HL-60 (cell line): ENCODE measurements around the gene MYPN.

ENCODE experiments used
- DNase-seq, 2 experiments: peaks; one replicate each; pipeline ENCODE4 v3.0.0-alpha.2; 2010 to 2020; ENCODE audit warnings: low read depth in 1 of 2, low spot score in 1 of 2
- H3K27ac ChIP-seq: fragments of 250-450 bp; sonication (Bioruptor Pico); replicated peaks from 2 replicates; pipeline ENCODE4 v1.5.1; 2020; ENCODE audit warnings: mild to moderate bottlenecking, moderate library complexity
- H3K27me3 ChIP-seq: fragments of 250-450 bp; sonication (Bioruptor Pico); 2 replicates; pipeline ENCODE4 v1.5.1; 2021; ENCODE audit warnings: mild to moderate bottlenecking, moderate library complexity; ENCODE audit not compliant: insufficient read depth, poor library complexity, severe bottlenecking
- H3K4me3 ChIP-seq: replicated peaks from 2 replicates; pipeline ENCODE4 v1.5.1; 2011; ENCODE audit warnings: mild to moderate bottlenecking, control low read depth, low read length; ENCODE audit not compliant: insufficient read depth
- GABPA ChIP-seq: IDR thresholded peaks from 2 replicates; pipeline ENCODE4 v1.6.1; 2012; ENCODE audit warnings: low read depth
- POLR2AphosphoS5 ChIP-seq: IDR thresholded peaks from 2 replicates; pipeline ENCODE4 v1.6.1; 2012; ENCODE audit warnings: low read depth
- SPI1 ChIP-seq: IDR thresholded peaks from 2 replicates; pipeline ENCODE4 v1.6.1; 2012; ENCODE audit warnings: low read depth, mild to moderate bottlenecking, borderline replicate concordance
- TF ChIP-seq, protein P1 (sequence below): IDR thresholded peaks from 2 replicates; pipeline ENCODE4 v1.6.1; 2012; ENCODE audit warnings: low read depth; ENCODE audit not compliant: insufficient replicate concordance
- TF ChIP-seq, protein P2 (sequence below): IDR thresholded peaks from one replicate; pipeline ENCODE4 v1.5.1; 2011; ENCODE audit warnings: low read length, control low read depth, inconsistent platforms; ENCODE audit not compliant: insufficient read depth

Gene MYPN

DNA sequence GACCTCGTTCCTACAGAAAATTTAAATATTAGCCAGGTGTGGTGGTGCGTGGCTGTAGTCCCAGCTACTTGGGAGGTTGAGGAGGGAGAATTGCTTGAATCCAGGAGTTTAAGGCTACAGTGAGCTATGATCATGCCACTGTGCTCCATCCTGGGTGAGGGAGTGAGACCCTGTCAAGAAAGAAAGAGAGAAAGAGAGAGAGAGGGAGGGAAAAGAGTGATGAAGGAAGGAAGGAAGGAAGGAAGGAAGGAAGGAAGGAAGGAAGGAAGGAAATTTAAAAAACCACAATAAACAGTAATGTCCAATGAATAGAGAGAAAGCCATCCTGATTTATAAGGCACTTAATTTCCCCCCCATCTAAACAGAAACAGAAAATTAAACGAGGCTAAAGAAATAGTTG lies 9.4 kb downstream of the MYPN start:
- Histone ChIP-seq H3K27ac (no peak overlapping the region), H3K27me3 (no peaks in the 10 kb centered on the region), H3K4me3 (no peak overlapping the region)
- TF ChIP-seq SPI1 = no peak
- TF ChIP-seq, protein P1, sequence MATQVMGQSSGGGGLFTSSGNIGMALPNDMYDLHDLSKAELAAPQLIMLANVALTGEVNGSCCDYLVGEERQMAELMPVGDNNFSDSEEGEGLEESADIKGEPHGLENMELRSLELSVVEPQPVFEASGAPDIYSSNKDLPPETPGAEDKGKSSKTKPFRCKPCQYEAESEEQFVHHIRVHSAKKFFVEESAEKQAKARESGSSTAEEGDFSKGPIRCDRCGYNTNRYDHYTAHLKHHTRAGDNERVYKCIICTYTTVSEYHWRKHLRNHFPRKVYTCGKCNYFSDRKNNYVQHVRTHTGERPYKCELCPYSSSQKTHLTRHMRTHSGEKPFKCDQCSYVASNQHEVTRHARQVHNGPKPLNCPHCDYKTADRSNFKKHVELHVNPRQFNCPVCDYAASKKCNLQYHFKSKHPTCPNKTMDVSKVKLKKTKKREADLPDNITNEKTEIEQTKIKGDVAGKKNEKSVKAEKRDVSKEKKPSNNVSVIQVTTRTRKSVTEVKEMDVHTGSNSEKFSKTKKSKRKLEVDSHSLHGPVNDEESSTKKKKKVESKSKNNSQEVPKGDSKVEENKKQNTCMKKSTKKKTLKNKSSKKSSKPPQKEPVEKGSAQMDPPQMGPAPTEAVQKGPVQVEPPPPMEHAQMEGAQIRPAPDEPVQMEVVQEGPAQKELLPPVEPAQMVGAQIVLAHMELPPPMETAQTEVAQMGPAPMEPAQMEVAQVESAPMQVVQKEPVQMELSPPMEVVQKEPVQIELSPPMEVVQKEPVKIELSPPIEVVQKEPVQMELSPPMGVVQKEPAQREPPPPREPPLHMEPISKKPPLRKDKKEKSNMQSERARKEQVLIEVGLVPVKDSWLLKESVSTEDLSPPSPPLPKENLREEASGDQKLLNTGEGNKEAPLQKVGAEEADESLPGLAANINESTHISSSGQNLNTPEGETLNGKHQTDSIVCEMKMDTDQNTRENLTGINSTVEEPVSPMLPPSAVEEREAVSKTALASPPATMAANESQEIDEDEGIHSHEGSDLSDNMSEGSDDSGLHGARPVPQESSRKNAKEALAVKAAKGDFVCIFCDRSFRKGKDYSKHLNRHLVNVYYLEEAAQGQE = no peak
- TF ChIP-seq, protein P2, sequence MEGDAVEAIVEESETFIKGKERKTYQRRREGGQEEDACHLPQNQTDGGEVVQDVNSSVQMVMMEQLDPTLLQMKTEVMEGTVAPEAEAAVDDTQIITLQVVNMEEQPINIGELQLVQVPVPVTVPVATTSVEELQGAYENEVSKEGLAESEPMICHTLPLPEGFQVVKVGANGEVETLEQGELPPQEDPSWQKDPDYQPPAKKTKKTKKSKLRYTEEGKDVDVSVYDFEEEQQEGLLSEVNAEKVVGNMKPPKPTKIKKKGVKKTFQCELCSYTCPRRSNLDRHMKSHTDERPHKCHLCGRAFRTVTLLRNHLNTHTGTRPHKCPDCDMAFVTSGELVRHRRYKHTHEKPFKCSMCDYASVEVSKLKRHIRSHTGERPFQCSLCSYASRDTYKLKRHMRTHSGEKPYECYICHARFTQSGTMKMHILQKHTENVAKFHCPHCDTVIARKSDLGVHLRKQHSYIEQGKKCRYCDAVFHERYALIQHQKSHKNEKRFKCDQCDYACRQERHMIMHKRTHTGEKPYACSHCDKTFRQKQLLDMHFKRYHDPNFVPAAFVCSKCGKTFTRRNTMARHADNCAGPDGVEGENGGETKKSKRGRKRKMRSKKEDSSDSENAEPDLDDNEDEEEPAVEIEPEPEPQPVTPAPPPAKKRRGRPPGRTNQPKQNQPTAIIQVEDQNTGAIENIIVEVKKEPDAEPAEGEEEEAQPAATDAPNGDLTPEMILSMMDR = no peak
- TF ChIP-seq POLR2AphosphoS5 = no peak
- DNase-seq = no peak

DNA sequence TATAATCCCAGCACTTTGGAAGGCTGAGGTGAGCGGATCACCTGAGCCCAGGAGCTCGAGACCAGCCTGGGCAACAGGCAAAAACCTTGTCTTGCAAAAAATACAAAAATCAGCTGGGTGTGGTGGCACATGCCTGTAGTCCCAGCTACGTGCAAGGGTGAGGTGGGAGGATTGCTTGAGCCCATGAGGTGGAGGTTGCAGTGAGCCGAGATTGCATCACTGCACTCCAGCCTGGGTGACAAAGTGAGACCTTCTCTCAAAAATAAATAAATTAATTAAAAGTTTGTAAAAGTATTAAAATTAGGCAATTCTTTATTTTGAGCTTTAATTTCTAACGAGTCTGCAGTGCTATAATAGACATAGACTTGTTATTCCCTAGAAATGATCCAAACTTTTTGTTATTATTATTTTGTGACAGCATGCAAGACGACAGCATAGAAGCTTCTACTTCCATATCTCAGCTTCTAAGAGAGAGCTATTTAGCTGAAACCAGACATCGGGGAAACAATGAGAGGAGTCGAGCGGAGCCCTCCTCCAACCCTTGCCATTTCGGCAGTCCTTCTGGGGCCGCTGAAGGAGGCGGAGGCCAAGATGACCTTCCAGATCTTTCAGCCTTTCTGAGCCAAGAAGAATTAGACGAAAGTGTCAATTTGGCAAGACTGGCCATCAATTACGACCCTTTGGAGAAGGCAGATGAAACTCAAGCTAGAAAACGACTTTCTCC lies 11.9 kb downstream of the MYPN start:
- DNase-seq = no peak
- no peak for TF ChIP-seq SPI1
- TF ChIP-seq, protein P1 = no peak
- no peak for TF ChIP-seq POLR2AphosphoS5
- no peak for TF ChIP-seq GABPA
- Histone ChIP-seq H3K4me3 (no peak overlapping the region), H3K27ac (no peak overlapping the region), H3K27me3 (no peaks in the 10 kb centered on the region)

DNA sequence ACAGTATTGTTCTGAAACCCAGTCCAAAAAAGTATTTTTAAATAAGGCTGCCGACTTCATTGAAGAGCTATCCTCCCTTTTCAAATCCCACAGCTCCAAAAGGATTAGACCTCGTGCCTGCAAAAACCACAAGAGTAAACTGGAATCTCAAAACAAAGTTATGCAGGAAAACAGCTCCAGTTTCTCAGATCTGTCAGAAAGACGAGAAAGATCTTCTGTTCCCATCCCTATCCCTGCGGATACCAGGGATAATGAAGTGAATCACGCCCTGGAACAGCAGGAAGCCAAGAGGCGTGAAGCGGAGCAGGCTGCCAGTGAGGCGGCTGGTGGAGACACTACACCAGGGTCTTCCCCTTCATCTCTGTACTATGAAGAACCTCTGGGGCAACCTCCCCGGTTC lies 12.6 kb downstream of the MYPN start:
- H3K27me3 ChIP-seq = no peaks in the 10 kb centered on the region
- H3K27ac ChIP-seq = no peak overlapping the region
- DNase-seq = no peak
- TF ChIP-seq, protein P2 = no peak
- TF ChIP-seq SPI1 (no peak), POLR2AphosphoS5 (no peak), GABPA (no peak)
- TF ChIP-seq, protein P1 = no peak
- no peak overlapping the region for H3K4me3 ChIP-seq

DNA sequence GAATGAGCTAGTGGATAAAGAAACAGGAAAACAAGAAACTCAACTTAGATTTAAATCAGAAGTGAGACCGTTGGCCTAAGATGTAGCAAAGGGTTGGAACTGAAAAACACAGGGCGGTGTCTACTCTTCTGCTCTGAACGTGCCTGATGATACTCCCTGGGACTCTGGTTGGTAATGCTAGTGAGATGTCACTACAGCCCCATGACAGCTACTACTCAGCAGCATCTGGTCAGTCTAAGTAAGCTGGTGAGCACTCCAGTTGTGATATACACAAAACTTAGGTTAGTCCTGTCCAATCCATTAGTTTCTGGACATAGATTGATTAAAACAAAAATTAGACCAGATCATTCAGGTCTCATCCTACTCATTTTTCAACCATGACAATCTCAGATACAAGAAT lies 15.4 kb downstream of the MYPN start:
- H3K27ac ChIP-seq = no peak overlapping the region
- DNase-seq = no peak
- no peaks in the 10 kb centered on the region for H3K27me3 ChIP-seq
- no peak overlapping the region for H3K4me3 ChIP-seq
- TF ChIP-seq POLR2AphosphoS5 (no peak), GABPA (no peak), SPI1 (no peak)
- TF ChIP-seq, protein P1 = no peak
- TF ChIP-seq, protein P2 = no peak
